Natural killer cell treated with Interleukin-12 subunit alpha and Interleukin-12 subunit beta and Interleukin-15 and Interleukin-18, amount 100 ng/mL, for 72 hours (primary cell): ENCODE results near the gene TAF4B. TPM values are rescaled to one million over a fixed set of nuclear protein-coding genes. Genes with fewer than 3 reads are reported as not detected.
"Not testable (repeated sequence)": the region's sequence is repeated elsewhere in the genome, so short reads cannot be mapped to it uniquely, and the experiment has no call there.

Experiments
- ATAC-seq, 2 donors: fragments of 150-1000 bp; cut with Tn5 transposase in 1 of 2; sonication (Bioruptor Pico), chemical (Tn5 transposase) in 1 of 2; 2 replicates each; pipeline ENCODE4 v1.10.0; 2021
- DNase-seq: peaks from one replicate; pipeline ENCODE4 v3.0.0; 2022; ENCODE audit warnings: low spot score
- H3K27ac Mint-ChIP-seq, 2 donors: 1 replicate in 1 of 2; 2 replicates in 1 of 2; pipeline ENCODE4 v1.8.0; 2022; ENCODE audit warnings: mixed read lengths in 2 of 2, mild to moderate bottlenecking in 1 of 2, moderate library complexity in 1 of 2
- H3K27me3 Mint-ChIP-seq, 2 donors: 1 replicate in 1 of 2; 2 replicates in 1 of 2; pipeline ENCODE4 v1.8.0; 2022; ENCODE audit warnings: mixed read lengths in 2 of 2
- H3K36me3 Mint-ChIP-seq: one replicate; pipeline ENCODE4 v1.8.0; 2022; ENCODE audit warnings: mixed read lengths
- H3K4me1 Mint-ChIP-seq, 2 donors: 1 replicate in 1 of 2; 2 replicates in 1 of 2; pipeline ENCODE4 v1.8.0; 2022; ENCODE audit warnings: low read depth in 2 of 2, mixed read lengths in 2 of 2, mild to moderate bottlenecking in 1 of 2
- H3K4me3 Mint-ChIP-seq: one replicate; pipeline ENCODE4 v1.8.0; 2022; ENCODE audit warnings: mixed read lengths
- H3K9me3 Mint-ChIP-seq: 2 replicates; pipeline ENCODE4 v1.8.0; 2022; ENCODE audit warnings: mixed read lengths
- total RNA-seq, 2 donors: library from RNA; stranded (reverse); gene quantifications; one replicate each; pipeline ENCODE4 v1.2.3, GENCODE V29; 2022

Gene TAF4B
- total RNA-seq, 2 donors from 2014 or later: 4.2 to 14.5 TPM

GRCh38 chr18:26215247-26215970 lies 10.8 kb upstream of the TAF4B start:
- peaks cover 8 to 10% of the 10 kb centered on the region in 2 donors for H3K4me1 Mint-ChIP-seq
- peaks cover 0 to 4% of the 10 kb centered on the region in 2 donors for H3K27me3 Mint-ChIP-seq
- H3K9me3 Mint-ChIP-seq: no peaks in the 10 kb centered on the region
- peak overlapping the region; percentile 82 for H3K4me3 Mint-ChIP-seq
- H3K36me3 Mint-ChIP-seq: no peaks in the 10 kb centered on the region
- ATAC-seq (peak; percentile 71 to 90), DNase-seq (no peak)
- H3K27ac Mint-ChIP-seq: peak overlapping the region; percentile 26 to 42

DNA sequence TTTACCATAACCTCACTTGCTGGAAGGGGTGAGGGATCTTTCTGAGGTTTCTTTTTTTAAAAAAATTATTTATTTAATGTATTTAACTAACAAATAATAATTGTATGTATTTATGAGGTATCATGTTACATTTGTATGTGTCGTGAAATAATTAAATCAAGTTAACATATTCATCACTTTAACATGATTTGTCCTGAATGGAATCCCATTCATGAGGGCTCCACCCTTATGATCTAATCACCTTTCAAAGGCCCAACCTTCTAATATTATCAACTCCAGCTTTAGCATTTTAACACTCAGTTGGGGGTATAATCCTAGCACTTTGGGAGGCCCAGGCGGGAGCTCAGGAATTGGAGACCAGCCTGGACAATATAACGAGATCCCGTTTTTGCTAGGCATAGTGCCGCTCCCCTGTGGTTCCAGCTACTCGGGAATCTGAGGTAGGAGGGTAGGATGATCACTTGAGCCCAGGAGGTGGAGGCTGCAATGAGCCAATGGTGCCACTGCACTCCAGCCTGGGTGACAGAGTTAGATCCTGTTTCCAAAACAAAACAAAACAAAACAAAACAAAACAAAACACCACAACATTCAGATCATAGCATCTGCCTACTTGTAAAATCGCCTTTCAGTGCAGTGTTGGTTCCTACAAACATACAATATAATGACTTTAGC lies 1.1 kb upstream of the TAF4B start:
- DNase-seq: no peak
- no peak for ATAC-seq
- Mint-ChIP-seq H3K4me3 (peak overlapping the region; percentile 85), H3K27ac (no peak overlapping the region), H3K9me3 (no peaks in the 10 kb centered on the region), H3K27me3 (peaks cover 9 to 19% of the 10 kb centered on the region in 2 donors), H3K36me3 (no peaks in the 10 kb centered on the region), H3K4me1 (peaks cover 9 to 25% of the 10 kb centered on the region in 2 donors)

- Mint-ChIP-seq H3K36me3 (no peaks in the 10 kb centered on the region), H3K4me1 (peaks cover 9 to 25% of the 10 kb centered on the region in 2 donors), H3K27me3 (peaks cover 9 to 17% of the 10 kb centered on the region in 2 donors), H3K9me3 (no peaks in the 10 kb centered on the region), H3K27ac (peak overlapping the region; percentile 66 to 70), H3K4me3 (peak overlapping the region; percentile 85)
- no peak for ATAC-seq
- no peak for DNase-seq
These were observed 373 bp upstream of the TAF4B start for GRCh38 chr18:26225915-26226228.

DNA sequence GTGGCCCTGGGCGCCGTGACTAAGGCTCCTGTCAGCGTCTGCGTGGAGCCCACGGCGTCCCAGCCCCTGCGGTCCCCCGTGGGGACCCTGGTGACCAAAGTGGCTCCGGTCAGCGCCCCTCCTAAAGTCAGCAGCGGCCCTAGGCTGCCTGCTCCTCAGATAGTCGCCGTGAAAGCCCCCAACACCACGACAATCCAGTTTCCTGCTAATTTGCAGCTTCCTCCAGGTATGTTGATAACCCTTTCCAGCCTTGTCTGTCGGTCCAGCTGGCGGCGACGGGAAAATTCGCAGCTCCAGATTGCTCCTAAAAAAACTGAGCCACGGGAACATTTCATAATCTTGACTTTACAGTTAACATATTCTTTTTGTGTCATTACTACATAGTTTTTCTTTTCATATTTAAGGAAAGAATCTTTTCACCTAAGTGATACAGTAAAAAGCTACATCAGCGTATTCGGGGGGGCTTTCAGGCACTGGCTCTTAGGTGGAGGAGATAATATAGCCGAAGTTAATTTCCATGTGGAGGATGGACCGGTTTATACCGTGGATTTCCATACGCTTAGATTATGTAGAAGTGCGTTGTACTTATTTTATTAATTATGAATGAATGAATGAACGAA lies 916 bp downstream of the TAF4B start:
- ATAC-seq (no peak), DNase-seq (no peak)
- Mint-ChIP-seq H3K9me3 (no peaks in the 10 kb centered on the region), H3K4me3 (peak overlapping the region; percentile 85), H3K27ac (peak overlapping the region in 1 of 2 donors; percentile 45), H3K27me3 (peaks cover 4 to 16% of the 10 kb centered on the region in 2 donors), H3K4me1 (peaks cover 9 to 25% of the 10 kb centered on the region in 2 donors), H3K36me3 (no peaks in the 10 kb centered on the region)

GRCh38 chr18:26228562-26229260 lies 2.5 kb downstream of the TAF4B start:
- Mint-ChIP-seq H3K4me1 (peaks cover 9 to 25% of the 10 kb centered on the region in 2 donors), H3K36me3 (no peaks in the 10 kb centered on the region), H3K9me3 (no peaks in the 10 kb centered on the region), H3K4me3 (peak overlapping the region; percentile 85), H3K27me3 (peaks cover 0 to 16% of the 10 kb centered on the region in 2 donors), H3K27ac (no peak overlapping the region)
- DNase-seq (no peak), ATAC-seq (no peak)

DNA sequence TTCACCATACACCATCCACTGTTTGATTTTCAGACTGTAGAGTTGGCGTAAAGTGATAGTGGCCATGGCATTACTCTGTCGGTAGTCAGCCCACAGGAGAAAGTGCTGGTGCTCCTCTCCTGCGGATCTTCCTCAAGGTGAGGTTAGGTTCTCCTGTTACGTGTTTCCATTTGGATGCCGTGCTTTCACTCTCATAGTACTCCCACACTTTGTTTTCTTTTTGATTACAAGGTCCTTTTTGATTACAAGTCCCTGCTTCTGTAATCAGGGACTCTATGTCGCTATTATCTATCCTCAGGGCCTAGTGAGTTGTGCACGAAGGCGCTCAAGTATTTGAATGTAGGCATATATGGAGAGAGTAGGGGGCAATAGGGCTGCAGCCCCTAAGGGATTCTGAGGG lies 4.3 kb downstream of the TAF4B start:
- no peaks in the 10 kb centered on the region for H3K9me3 Mint-ChIP-seq
- ATAC-seq: no peak

DNA sequence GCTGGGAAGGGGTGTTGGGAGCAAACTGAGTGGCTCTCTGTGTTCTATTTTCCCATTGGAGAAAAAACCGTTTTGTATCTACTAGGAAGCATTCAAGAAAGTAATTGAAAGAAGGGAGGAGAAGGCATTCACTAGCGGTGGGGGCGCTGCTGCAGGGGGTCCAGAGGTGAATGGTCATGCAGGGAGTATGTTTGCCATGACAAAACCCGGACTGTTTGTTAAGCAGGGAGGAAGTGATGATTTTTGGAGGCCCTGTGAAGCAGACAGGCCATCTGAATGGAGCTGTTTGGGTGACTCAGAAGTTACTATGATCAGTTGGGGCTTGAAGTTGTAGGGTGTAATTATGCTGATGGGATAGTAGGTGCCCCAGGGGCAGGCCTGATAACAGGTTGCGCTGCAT lies 7.0 kb downstream of the TAF4B start:
- Mint-ChIP-seq H3K4me1 (peaks cover 0 to 5% of the 10 kb centered on the region in 2 donors), H3K36me3 (no peaks in the 10 kb centered on the region), H3K9me3 (no peaks in the 10 kb centered on the region), H3K27me3 (peaks cover 0 to 6% of the 10 kb centered on the region in 2 donors), H3K4me3 (no peak overlapping the region), H3K27ac (no peak overlapping the region)
- DNase-seq (no peak), ATAC-seq (no peak)

More for the DNA sequence above, 4.3 kb downstream of the TAF4B start:
- no peaks in the 10 kb centered on the region for H3K36me3 Mint-ChIP-seq
- no peak for DNase-seq
- H3K27me3 Mint-ChIP-seq: peaks cover 0 to 12% of the 10 kb centered on the region in 2 donors
- no peak overlapping the region for H3K4me3 Mint-ChIP-seq
- H3K27ac Mint-ChIP-seq: no peak overlapping the region
- peaks cover 9 to 25% of the 10 kb centered on the region in 2 donors for H3K4me1 Mint-ChIP-seq

- H3K27me3 Mint-ChIP-seq, H3K4me1 Mint-ChIP-seq, H3K27ac Mint-ChIP-seq, H3K4me3 Mint-ChIP-seq, DNase-seq, H3K9me3 Mint-ChIP-seq, ATAC-seq: not testable (repeated sequence)
- H3K36me3 Mint-ChIP-seq: peaks cover 11% of the 10 kb centered on the region
These were observed 11.1 kb downstream of the TAF4B start for GRCh38 chr18:26237363-26237762.

DNA sequence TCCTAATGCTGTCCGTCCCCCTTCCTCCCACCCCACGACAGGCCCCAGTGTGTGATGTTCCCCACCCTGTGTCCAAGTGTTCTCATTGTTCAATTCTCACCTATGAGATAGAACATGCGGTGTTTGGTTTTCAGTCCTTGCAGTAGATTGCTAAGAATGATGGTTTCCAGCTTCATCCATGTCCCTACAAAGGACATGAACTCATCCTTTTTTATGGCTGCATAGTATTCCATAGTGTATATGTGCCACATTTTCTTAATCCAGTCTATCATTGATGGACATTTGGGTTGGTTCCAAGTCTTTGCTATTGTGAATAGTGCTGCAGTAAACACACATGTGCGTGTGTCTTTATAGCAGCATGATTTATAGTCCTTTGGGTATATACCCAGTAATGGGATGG lies 12.5 kb downstream of the TAF4B start:
- H3K36me3 Mint-ChIP-seq: peaks cover 21% of the 10 kb centered on the region
- H3K9me3 Mint-ChIP-seq, H3K27me3 Mint-ChIP-seq, H3K4me3 Mint-ChIP-seq, H3K27ac Mint-ChIP-seq, ATAC-seq, H3K4me1 Mint-ChIP-seq, DNase-seq: not testable (repeated sequence)

- peaks cover 21% of the 10 kb centered on the region for H3K36me3 Mint-ChIP-seq
These were observed 16.1 kb downstream of the TAF4B start for GRCh38 chr18:26242392-26242791.

GRCh38 chr18:26245434-26245833 lies 19.2 kb downstream of the TAF4B start:
- not testable (repeated sequence) for H3K4me1 Mint-ChIP-seq, H3K27ac Mint-ChIP-seq, ATAC-seq, H3K4me3 Mint-ChIP-seq, DNase-seq, H3K9me3 Mint-ChIP-seq, H3K27me3 Mint-ChIP-seq
- H3K36me3 Mint-ChIP-seq: peaks cover 21% of the 10 kb centered on the region

More at GRCh38 chr18:26242392-26242791, 16.1 kb downstream of the TAF4B start:
- not testable (repeated sequence) for H3K27me3 Mint-ChIP-seq, H3K4me3 Mint-ChIP-seq, H3K27ac Mint-ChIP-seq, H3K4me1 Mint-ChIP-seq, H3K9me3 Mint-ChIP-seq, DNase-seq, ATAC-seq

GRCh38 chr18:26252411-26252810 lies 26.2 kb downstream of the TAF4B start:
- no peak overlapping the region for H3K27ac Mint-ChIP-seq
- DNase-seq (no peak), ATAC-seq (no peak)
- no peaks in the 10 kb centered on the region for H3K4me1 Mint-ChIP-seq
- peaks cover 0 to 2% of the 10 kb centered on the region in 2 donors for H3K27me3 Mint-ChIP-seq
- no peaks in the 10 kb centered on the region for H3K36me3 Mint-ChIP-seq
- no peaks in the 10 kb centered on the region for H3K9me3 Mint-ChIP-seq
- H3K4me3 Mint-ChIP-seq: no peak overlapping the region

GRCh38 chr18:26254808-26255207 lies 28.6 kb downstream of the TAF4B start:
- not testable (repeated sequence) for H3K4me1 Mint-ChIP-seq, H3K27ac Mint-ChIP-seq, DNase-seq, ATAC-seq, H3K27me3 Mint-ChIP-seq, H3K36me3 Mint-ChIP-seq, H3K9me3 Mint-ChIP-seq, H3K4me3 Mint-ChIP-seq
